Fibroblast of lung (primary cell): ENCODE measurements around the gene LRSAM1. TPM values are rescaled to one million over a fixed set of nuclear protein-coding genes. Genes with fewer than 3 reads are reported as not detected.
A peak's percentile ranks its signal among the peaks of the same experiment; 100 is the strongest.

ENCODE experiments used
- DNase-seq, 2 donors: peaks; one replicate each; pipeline versions ENCODE4 v3.0.0 to v3.0.0-alpha.2; 2010; ENCODE audit warnings: low read depth in 2 of 2
- H2AFZ ChIP-seq: 2 replicates; pipeline ENCODE4 v1.5.1; 2012; ENCODE audit warnings: low read length, control low read depth, inconsistent platforms
- H3K27ac ChIP-seq: 2 replicates; pipeline ENCODE4 v1.5.1; 2011; ENCODE audit warnings: low read length, control low read depth; ENCODE audit not compliant: insufficient read depth
- H3K27me3 ChIP-seq: 2 replicates; pipeline ENCODE4 v1.5.1; 2011; ENCODE audit warnings: mild to moderate bottlenecking, low read length; ENCODE audit not compliant: control insufficient read depth, insufficient read depth
- H3K36me3 ChIP-seq: 2 replicates; pipeline ENCODE4 v1.5.1; 2011; ENCODE audit warnings: low read length; ENCODE audit not compliant: control insufficient read depth, insufficient read depth
- H3K4me1 ChIP-seq: 2 replicates; pipeline ENCODE4 v1.5.1; 2011; ENCODE audit warnings: low read length; ENCODE audit not compliant: control insufficient read depth, insufficient read depth; ENCODE audit errors: extremely low read depth
- H3K4me2 ChIP-seq: 2 replicates; pipeline ENCODE4 v1.5.1; 2011; ENCODE audit warnings: low read length, control low read depth; ENCODE audit not compliant: insufficient read depth; ENCODE audit errors: extremely low read depth
- H3K4me3 ChIP-seq, 4 experiments: fragments of 200-600 bp in 1 of 4; sonication (generic) in 1 of 4; replicated peaks in 1 of 4; 2 replicates each; pipeline ENCODE4 v1.5.1; 2011 to 2016; ENCODE audit warnings: low read length in 4 of 4, low read depth in 3 of 4, mild to moderate bottlenecking in 3 of 4, control low read depth in 2 of 4, inconsistent platforms in 1 of 4, mixed read lengths in 1 of 4; ENCODE audit not compliant: insufficient read depth in 1 of 4; ENCODE audit errors: control extremely low read depth in 1 of 4
- H3K79me2 ChIP-seq: 2 replicates; pipeline ENCODE4 v1.5.1; 2012; ENCODE audit warnings: mild to moderate bottlenecking, low read length, inconsistent platforms; ENCODE audit not compliant: control insufficient read depth, insufficient read depth
- H3K9ac ChIP-seq: 2 replicates; pipeline ENCODE4 v1.5.1; 2011; ENCODE audit warnings: mild to moderate bottlenecking, low read length, control low read depth; ENCODE audit not compliant: insufficient read depth
- H3K9me3 ChIP-seq: 2 replicates; pipeline ENCODE4 v1.5.1; 2012; ENCODE audit warnings: low read depth, low read length; ENCODE audit not compliant: control insufficient read depth, insufficient read depth
- H4K20me1 ChIP-seq: 2 replicates; pipeline ENCODE4 v1.5.1; 2011; ENCODE audit warnings: low read length; ENCODE audit not compliant: control insufficient read depth, insufficient read depth; ENCODE audit errors: extremely low read depth
- EZH2 ChIP-seq: IDR thresholded peaks from 2 replicates; pipeline ENCODE4 v1.5.1; 2012; ENCODE audit warnings: low read length, control low read depth, mild to moderate bottlenecking; ENCODE audit errors: missing control alignments
- polyA plus RNA-seq, 2 donors: library from polyadenylated mRNA; depleted of rRNA in 1 of 2; stranded (reverse) in 1 of 2; unstranded in 1 of 2; fragments of >200 nt; gene quantifications; 2 replicates each; pipeline ENCODE4 v1.2.1, GENCODE V29; 2011 to 2012; ENCODE audit warnings: missing spikeins in 1 of 2
- total RNA-seq: library from RNA; depleted of rRNA; stranded (reverse); fragments of >200 nt; gene quantifications from 2 replicates; pipeline ENCODE4 v1.2.1, GENCODE V29; 2014
- TF ChIP-seq, protein P1 (sequence below), 2 donors: IDR thresholded peaks in 1 of 2; conservative IDR thresholded peaks in 1 of 2; 1 replicate in 1 of 2; 2 replicates in 1 of 2; pipeline ENCODE4 v1.5.1; 2011 to 2012; ENCODE audit warnings: low read length in 2 of 2, control low read depth in 1 of 2, inconsistent platforms in 1 of 2, low read depth in 1 of 2, mild to moderate bottlenecking in 1 of 2

The LRSAM1 gene
- total and polyA plus RNA-seq, 2 donors (not counting 1 experiment from before 2014, with no cell fraction given), result 6.8 to 18.0 TPM

DNA sequence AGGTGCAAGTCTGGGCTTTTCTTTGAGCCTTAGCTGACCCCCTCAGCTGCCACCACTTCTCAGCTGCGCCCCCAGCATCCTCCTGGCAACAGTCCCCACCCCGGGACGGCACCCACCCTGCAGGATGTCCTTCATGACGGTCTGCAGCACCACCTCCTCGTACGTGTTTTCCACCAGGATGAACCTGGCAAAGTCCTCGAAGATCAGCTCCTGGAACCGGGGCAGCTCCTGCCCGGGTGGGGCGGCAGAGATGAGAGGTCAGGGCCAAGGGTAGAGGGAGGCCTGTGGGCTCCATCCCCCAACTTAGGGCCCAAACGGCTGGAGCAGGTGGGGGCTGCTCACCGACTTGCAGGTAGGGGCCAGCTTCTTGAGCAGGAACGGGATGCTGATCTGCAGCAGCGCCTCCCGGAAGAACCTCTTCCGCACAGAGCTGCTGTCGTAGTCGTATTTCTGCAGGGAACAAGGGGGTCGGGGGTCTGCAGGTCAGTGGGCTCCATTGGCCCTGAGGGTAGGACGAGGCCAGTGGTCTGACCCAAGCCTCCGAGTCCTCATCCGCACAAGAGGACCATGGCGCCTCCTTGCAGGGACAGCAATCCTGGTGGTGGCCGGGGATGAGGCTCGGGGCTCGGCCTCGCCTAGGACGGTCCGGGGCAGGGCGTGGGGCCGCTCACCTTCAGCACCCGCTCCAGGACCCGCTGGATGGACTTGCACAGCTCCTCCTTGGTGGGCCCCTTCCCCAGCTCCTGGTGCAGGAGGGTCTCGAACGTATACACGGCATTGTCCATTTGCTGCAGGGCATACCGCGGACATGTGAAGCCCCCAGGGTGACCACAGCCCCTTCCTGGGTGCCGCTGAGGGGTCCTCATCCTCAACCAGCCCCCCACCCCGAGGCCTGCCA is 56.7 kb downstream of the LRSAM1 start:
- DNase-seq, result no peak
- no peak overlapping the region for H3K27ac ChIP-seq
- peaks cover 14% of the 10 kb centered on the region for H3K4me1 ChIP-seq
- H3K4me2 ChIP-seq, result no peak overlapping the region
- peaks cover 58% of the 10 kb centered on the region for H3K79me2 ChIP-seq
- H3K36me3 ChIP-seq, result peaks cover 65% of the 10 kb centered on the region
- H3K4me3 ChIP-seq, result no peak overlapping the region
- H4K20me1 ChIP-seq, result no peaks in the 10 kb centered on the region
- no peak for TF ChIP-seq EZH2
- TF ChIP-seq, protein P1, sequence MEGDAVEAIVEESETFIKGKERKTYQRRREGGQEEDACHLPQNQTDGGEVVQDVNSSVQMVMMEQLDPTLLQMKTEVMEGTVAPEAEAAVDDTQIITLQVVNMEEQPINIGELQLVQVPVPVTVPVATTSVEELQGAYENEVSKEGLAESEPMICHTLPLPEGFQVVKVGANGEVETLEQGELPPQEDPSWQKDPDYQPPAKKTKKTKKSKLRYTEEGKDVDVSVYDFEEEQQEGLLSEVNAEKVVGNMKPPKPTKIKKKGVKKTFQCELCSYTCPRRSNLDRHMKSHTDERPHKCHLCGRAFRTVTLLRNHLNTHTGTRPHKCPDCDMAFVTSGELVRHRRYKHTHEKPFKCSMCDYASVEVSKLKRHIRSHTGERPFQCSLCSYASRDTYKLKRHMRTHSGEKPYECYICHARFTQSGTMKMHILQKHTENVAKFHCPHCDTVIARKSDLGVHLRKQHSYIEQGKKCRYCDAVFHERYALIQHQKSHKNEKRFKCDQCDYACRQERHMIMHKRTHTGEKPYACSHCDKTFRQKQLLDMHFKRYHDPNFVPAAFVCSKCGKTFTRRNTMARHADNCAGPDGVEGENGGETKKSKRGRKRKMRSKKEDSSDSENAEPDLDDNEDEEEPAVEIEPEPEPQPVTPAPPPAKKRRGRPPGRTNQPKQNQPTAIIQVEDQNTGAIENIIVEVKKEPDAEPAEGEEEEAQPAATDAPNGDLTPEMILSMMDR (conservative IDR thresholded peaks at IDR 0.05 in 1 of 2, IDR thresholded peaks at IDR 0.05 in 1 of 2; ENCODE audit: low read depth in 1 of 2, low read length in 2 of 2), result no peak
- no peak overlapping the region for H2AFZ ChIP-seq
- H3K9me3 ChIP-seq, result no peaks in the 10 kb centered on the region
- H3K27me3 ChIP-seq, result no peaks in the 10 kb centered on the region
- no peak overlapping the region for H3K9ac ChIP-seq

DNA sequence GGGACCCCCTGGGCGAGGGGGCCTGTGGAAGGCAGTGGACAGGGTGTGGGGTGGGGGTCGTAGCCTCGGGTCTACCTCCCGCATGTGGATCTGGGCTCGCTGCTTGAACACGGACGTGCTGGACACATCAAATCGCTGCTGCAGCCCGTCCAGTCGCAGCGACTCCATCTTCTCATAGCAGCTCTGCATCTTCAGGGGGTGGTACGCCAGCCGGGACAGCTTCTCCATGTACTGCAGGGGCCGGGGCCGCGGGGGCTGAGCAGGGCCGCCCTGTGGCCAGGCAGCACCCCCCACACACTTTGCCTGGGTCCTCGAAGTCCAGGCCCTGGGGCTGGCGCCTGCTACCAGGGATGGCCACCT is 57.6 kb downstream of the LRSAM1 start:
- H3K4me3 ChIP-seq, result no peak overlapping the region
- H3K27ac ChIP-seq, result no peak overlapping the region
- no peaks in the 10 kb centered on the region for H3K27me3 ChIP-seq
- no peak overlapping the region for H3K9ac ChIP-seq
- H3K4me1 ChIP-seq, result peaks cover 14% of the 10 kb centered on the region
- TF ChIP-seq, protein P1 (conservative IDR thresholded peaks at IDR 0.05 in 1 of 2, IDR thresholded peaks at IDR 0.05 in 1 of 2; ENCODE audit: low read depth in 1 of 2, low read length in 2 of 2), result no peak
- no peak for TF ChIP-seq EZH2
- no peak for DNase-seq
- H3K36me3 ChIP-seq, result peaks cover 62% of the 10 kb centered on the region
- no peak overlapping the region for H2AFZ ChIP-seq
- no peak overlapping the region for H3K4me2 ChIP-seq
- no peaks in the 10 kb centered on the region for H3K9me3 ChIP-seq
- no peaks in the 10 kb centered on the region for H4K20me1 ChIP-seq
- peaks cover 63% of the 10 kb centered on the region for H3K79me2 ChIP-seq

GRCh38 chr9:127509261-127509954 is 58.1 kb downstream of the LRSAM1 start:
- Histone ChIP-seq H3K79me2 (peaks cover 64% of the 10 kb centered on the region), H3K27me3 (no peaks in the 10 kb centered on the region), H3K4me3 (no peak overlapping the region), H3K4me2 (no peak overlapping the region), H3K9me3 (no peaks in the 10 kb centered on the region), H3K9ac (peak overlapping the region; percentile 2), H3K27ac (peak overlapping the region; percentile 1), H3K36me3 (peaks cover 59% of the 10 kb centered on the region), H3K4me1 (peaks cover 14% of the 10 kb centered on the region), H2AFZ (no peak overlapping the region), H4K20me1 (no peaks in the 10 kb centered on the region)
- TF ChIP-seq EZH2, result no peak
- TF ChIP-seq, protein P1 (conservative IDR thresholded peaks at IDR 0.05 in 1 of 2, IDR thresholded peaks at IDR 0.05 in 1 of 2; ENCODE audit: low read depth in 1 of 2, low read length in 2 of 2), result no peak
- no peak for DNase-seq
